BJ (cell line): ENCODE results near the gene ADARB2. TPM values are rescaled to one million over a fixed set of nuclear protein-coding genes. Genes with fewer than 3 reads are reported as not detected.

Experiments
- CTCF ChIA-PET: fragments of 350-600 bp; formaldehyde crosslinking; extraction: SDS; loops from one replicate; lab custom pipeline; 2021; ENCODE audit warnings: antibody characterized with exemption, inconsistent platforms; lab: Yijun Ruan, JAX
- POLR2A ChIA-PET: fragments of 300-600 bp; sonication (Branson Sonifier 250); formaldehyde crosslinking; extraction: SDS; loops from one replicate; lab custom pipeline; 2021; ENCODE audit warnings: antibody characterized with exemption; lab: Charles Lee
- DNase-seq: peaks from one replicate; pipeline ENCODE4 v3.0.0-alpha.2; 2011; ENCODE audit warnings: low read depth
- H3K27me3 ChIP-seq: 2 replicates; pipeline ENCODE4 v1.6.0; 2011; ENCODE audit warnings: low read length; ENCODE audit not compliant: control insufficient read depth, insufficient read depth
- H3K36me3 ChIP-seq: 2 replicates; pipeline ENCODE4 v1.5.1; 2011; ENCODE audit warnings: low read length; ENCODE audit not compliant: control insufficient read depth, insufficient read depth
- H3K4me3 ChIP-seq: 2 replicates; pipeline ENCODE4 v1.5.1; 2011; ENCODE audit warnings: low read depth, mild to moderate bottlenecking, control low read depth, low read length
- CTCF ChIP-seq: IDR thresholded peaks from 2 replicates; pipeline ENCODE4 v1.5.1; 2011; ENCODE audit warnings: low read depth, mild to moderate bottlenecking, control low read depth, inconsistent platforms, low read length, moderate library complexity; ENCODE audit not compliant: insufficient read depth
- polyA plus RNA-seq: library from polyadenylated mRNA; depleted of rRNA; stranded (reverse); fragments of >200 nt; gene quantifications from 2 replicates; pipeline ENCODE4 v1.2.3, GENCODE V29; 2011

ADARB2 gene
- polyA plus RNA-seq, 1 experiment: not detected

GRCh38 chr10:1629326-1630198 lies 107.8 kb downstream of the ADARB2 start:
- no peaks in the 10 kb centered on the region for H3K36me3 ChIP-seq
- TF ChIP-seq CTCF: no peak
- H3K27me3 ChIP-seq: no peaks in the 10 kb centered on the region
- ChIA-PET CTCF (no interaction called here), POLR2A (no interaction called here)
- DNase-seq: no peak
- H3K4me3 ChIP-seq: no peak overlapping the region

- Histone ChIP-seq H3K36me3 (no peaks in the 10 kb centered on the region), H3K27me3 (no peaks in the 10 kb centered on the region), H3K4me3 (no peak overlapping the region)
- POLR2A ChIA-PET: no interaction called here
- no peak for TF ChIP-seq CTCF
- CTCF ChIA-PET: no interaction called here
- DNase-seq: no peak
These were observed 108.6 kb downstream of the ADARB2 start for GRCh38 chr10:1628757-1629156.

DNA sequence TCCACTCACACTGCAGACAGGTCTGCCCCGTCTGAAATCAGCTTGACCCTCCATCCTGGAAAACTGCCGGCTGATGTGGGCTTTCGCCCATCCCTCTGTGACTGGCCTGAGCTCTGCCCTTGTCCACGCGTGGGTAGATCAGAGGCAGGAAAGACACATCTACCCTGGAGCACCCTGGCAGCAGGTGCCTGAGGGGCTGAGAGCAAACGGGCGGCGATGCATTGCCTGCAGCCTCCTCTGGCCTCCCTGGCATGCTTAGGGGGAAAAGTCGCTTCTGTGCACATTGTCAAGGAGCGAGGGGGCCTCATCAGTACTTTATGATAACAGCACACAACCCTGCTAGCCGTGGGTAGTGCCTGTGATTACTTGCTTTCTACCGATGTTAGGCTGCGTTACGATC lies 109.4 kb downstream of the ADARB2 start:
- Histone ChIP-seq H3K4me3 (no peak overlapping the region), H3K27me3 (no peaks in the 10 kb centered on the region), H3K36me3 (no peaks in the 10 kb centered on the region)
- CTCF ChIA-PET: no interaction called here
- POLR2A ChIA-PET: no interaction called here
- TF ChIP-seq CTCF: no peak
- DNase-seq: no peak

DNA sequence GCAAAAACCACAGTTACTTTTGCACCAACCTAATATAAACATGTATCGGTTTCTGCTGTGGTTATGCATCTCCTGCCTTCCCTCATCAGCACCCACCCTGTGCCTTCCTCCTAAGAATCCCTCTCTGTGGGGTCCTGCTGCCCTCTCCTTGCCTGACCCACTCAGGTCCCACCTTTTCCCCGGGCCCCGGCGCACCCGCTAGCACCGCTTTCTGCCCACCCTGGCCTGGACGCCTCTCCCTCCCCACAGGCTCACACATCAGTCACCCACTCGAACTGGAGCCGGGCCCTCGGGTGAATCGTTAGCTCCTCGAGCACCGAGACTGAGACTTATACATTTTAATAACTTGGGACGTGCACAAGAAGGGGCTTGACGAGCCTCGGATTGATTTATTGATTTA lies 110.5 kb downstream of the ADARB2 start:
- no peak for DNase-seq
- TF ChIP-seq CTCF: no peak
- ChIA-PET POLR2A (no interaction called here), CTCF (no interaction called here)
- Histone ChIP-seq H3K36me3 (no peaks in the 10 kb centered on the region), H3K4me3 (no peak overlapping the region), H3K27me3 (no peaks in the 10 kb centered on the region)

GRCh38 chr10:1626410-1626809 lies 110.9 kb downstream of the ADARB2 start:
- no peak for DNase-seq
- no peaks in the 10 kb centered on the region for H3K36me3 ChIP-seq
- ChIA-PET CTCF (no interaction called here), POLR2A (no interaction called here)
- no peak overlapping the region for H3K4me3 ChIP-seq
- TF ChIP-seq CTCF: no peak
- H3K27me3 ChIP-seq: no peaks in the 10 kb centered on the region
